Left ventricle myocardium inferior (tissue), 1 donor: ENCODE data around the gene ZBTB32. TPM values are rescaled to one million over a fixed set of nuclear protein-coding genes. Genes with fewer than 3 reads are reported as not detected.
"Not testable (repeated sequence)": the region's sequence is repeated elsewhere in the genome, so short reads cannot be mapped to it uniquely, and the experiment has no call there.

Experiments
- DNase-seq: peaks from one replicate; pipeline ENCODE4 v3.0.0-alpha.2; 2020
- H3K27ac ChIP-seq: fragments of 200-600 bp; replicated peaks from 2 replicates; pipeline ENCODE4 v1.8.0; 2021
- H3K27me3 ChIP-seq: fragments of 200-600 bp; 2 replicates; pipeline ENCODE4 v1.8.0; 2021; ENCODE audit warnings: low read depth
- H3K36me3 ChIP-seq: fragments of 200-600 bp; 2 replicates; pipeline ENCODE4 v1.8.0; 2021
- H3K4me1 ChIP-seq: fragments of 200-600 bp; 2 replicates; pipeline ENCODE4 v1.8.0; 2021
- H3K4me3 ChIP-seq: fragments of 200-600 bp; 2 replicates; pipeline ENCODE4 v1.8.0; 2021; ENCODE audit warnings: mild to moderate bottlenecking, moderate library complexity
- H3K9me3 ChIP-seq: fragments of 200-600 bp; replicated peaks from 2 replicates; pipeline ENCODE4 v1.8.0; 2021
- CTCF ChIP-seq: fragments of 200-600 bp; IDR thresholded peaks from 2 replicates; pipeline ENCODE4 v1.8.0; 2021; ENCODE audit warnings: antibody characterized with exemption, mild to moderate bottlenecking, borderline replicate concordance
- intact Hi-C: fragments of 100-400 bp; cut with micrococcal nuclease; formaldehyde crosslinking; loops from one replicate; pipeline ENCODE4 v1.11.0; 2022
- total RNA-seq: library from RNA; stranded (reverse); fragmentation: NEBNext Ultra II Directional; extraction: Animal tissue kit (Norgen Biotek cat#: 25700); gene quantifications from one replicate; pipeline ENCODE4 v1.2.1, GENCODE V29; 2021
- donor health status: DM: no; HTN: yes; CAD: no; lungs with severe emphysema.

The ZBTB32 gene
- total RNA-seq, 1 donor from 2014 or later: not detected

- intact Hi-C loops: no loop called here
- Histone ChIP-seq H3K9me3 (no peaks in the 10 kb centered on the region), H3K4me1 (peaks cover 35% of the 10 kb centered on the region), H3K27ac (no peak overlapping the region), H3K27me3 (no peaks in the 10 kb centered on the region), H3K4me3 (no peak overlapping the region), H3K36me3 (peaks cover 65% of the 10 kb centered on the region)
- TF ChIP-seq CTCF: no peak
- DNase-seq: no peak
Observed at GRCh38 chr19:35721374-35721773, 17.0 kb downstream of the ZBTB32 start.

GRCh38 chr19:35722461-35722860 is 18.1 kb downstream of the ZBTB32 start:
- H3K9me3 ChIP-seq: no peaks in the 10 kb centered on the region
- intact Hi-C loops: no loop called here
- H3K36me3 ChIP-seq: peaks cover 76% of the 10 kb centered on the region
- H3K4me3 ChIP-seq: no peak overlapping the region
- H3K4me1 ChIP-seq: peaks cover 26% of the 10 kb centered on the region
- H3K27me3 ChIP-seq: no peaks in the 10 kb centered on the region
- no peak for TF ChIP-seq CTCF
- DNase-seq: no peak
- H3K27ac ChIP-seq: no peak overlapping the region

- no peaks in the 10 kb centered on the region for H3K9me3 ChIP-seq
- H3K27ac ChIP-seq: no peak overlapping the region
- H3K36me3 ChIP-seq: peaks cover 81% of the 10 kb centered on the region
- intact Hi-C loops: no loop called here
- H3K4me1 ChIP-seq: peaks cover 26% of the 10 kb centered on the region
- H3K4me3 ChIP-seq: no peak overlapping the region
- H3K27me3 ChIP-seq: no peaks in the 10 kb centered on the region
- TF ChIP-seq CTCF: no peak
- DNase-seq: no peak
Observed at GRCh38 chr19:35722897-35723296, 18.5 kb downstream of the ZBTB32 start.

- no peak overlapping the region for H3K27ac ChIP-seq
- no peak overlapping the region for H3K4me3 ChIP-seq
- DNase-seq: no peak
- intact Hi-C loops: no loop called here
- H3K4me1 ChIP-seq: peaks cover 20% of the 10 kb centered on the region
- no peaks in the 10 kb centered on the region for H3K9me3 ChIP-seq
- no peaks in the 10 kb centered on the region for H3K27me3 ChIP-seq
- no peak for TF ChIP-seq CTCF
- H3K36me3 ChIP-seq: peaks cover 88% of the 10 kb centered on the region
Observed at GRCh38 chr19:35723671-35724070, 19.3 kb downstream of the ZBTB32 start.

- H3K27me3 ChIP-seq, intact Hi-C loops, H3K9me3 ChIP-seq, H3K27ac ChIP-seq, DNase-seq, H3K4me3 ChIP-seq: not testable (repeated sequence)
- Histone ChIP-seq H3K36me3 (peaks cover 93% of the 10 kb centered on the region), H3K4me1 (peaks cover 15% of the 10 kb centered on the region)
Observed at GRCh38 chr19:35724132-35724531, 19.8 kb downstream of the ZBTB32 start.

- Histone ChIP-seq H3K4me1 (peaks cover 11% of the 10 kb centered on the region), H3K36me3 (peaks cover 97% of the 10 kb centered on the region), H3K4me3 (no peak overlapping the region), H3K9me3 (no peaks in the 10 kb centered on the region), H3K27me3 (no peaks in the 10 kb centered on the region), H3K27ac (no peak overlapping the region)
- intact Hi-C loops: no loop called here
- no peak for TF ChIP-seq CTCF
- DNase-seq: no peak
Observed at GRCh38 chr19:35724560-35724959, 20.2 kb downstream of the ZBTB32 start.
